Measurements from ENCODE around the gene AHSG. TPM values are rescaled to one million over a fixed set of nuclear protein-coding genes. Genes with fewer than 3 reads are reported as not detected.

AHSG gene
- total RNA-seq, 6 experiments from 2014 or later, result not detected

- Mint-ChIP-seq H3K9me3 (no peaks in the 10 kb centered on the region), H3K4me3 (no peak overlapping the region), H3K36me3 (ENCODE audit: low read depth) (no peaks in the 10 kb centered on the region), H3K4me1 (ENCODE audit: low read depth) (no peaks in the 10 kb centered on the region), H3K27me3 (ENCODE audit: insufficient read depth) (peaks cover 26% of the 10 kb centered on the region), H3K27ac (no peak overlapping the region)
- no peak for DNase-seq
- TF ChIP-seq CTCF (IDR thresholded peaks at IDR 0.05), result no peak
Observed at GRCh38 chr3:186663361-186664118, 50.7 kb downstream of the AHSG start.

GRCh38 chr3:186664119-186664495, 51.2 kb downstream of the AHSG start:
- TF ChIP-seq CTCF (IDR thresholded peaks at IDR 0.05), result no peak
- Mint-ChIP-seq H3K4me3 (no peak overlapping the region), H3K36me3 (ENCODE audit: low read depth) (no peaks in the 10 kb centered on the region), H3K9me3 (no peaks in the 10 kb centered on the region), H3K4me1 (ENCODE audit: low read depth) (no peaks in the 10 kb centered on the region), H3K27ac (no peak overlapping the region), H3K27me3 (ENCODE audit: insufficient read depth) (peaks cover 26% of the 10 kb centered on the region)
- DNase-seq, result no peak

GRCh38 chr3:186664506-186664905, 51.6 kb downstream of the AHSG start:
- no peak for DNase-seq
- H3K4me1 Mint-ChIP-seq (ENCODE audit: low read depth), result no peaks in the 10 kb centered on the region
- peaks cover 24% of the 10 kb centered on the region for H3K27me3 Mint-ChIP-seq (ENCODE audit: insufficient read depth)
- H3K36me3 Mint-ChIP-seq (ENCODE audit: low read depth), result no peaks in the 10 kb centered on the region
- no peak overlapping the region for H3K4me3 Mint-ChIP-seq
- TF ChIP-seq CTCF (IDR thresholded peaks at IDR 0.05), result no peak
- no peak overlapping the region for H3K27ac Mint-ChIP-seq
- no peaks in the 10 kb centered on the region for H3K9me3 Mint-ChIP-seq

GRCh38 chr3:186665625-186666188, 52.8 kb downstream of the AHSG start, which contains the start of gene HRG:
TSS of gene HRG (plus strand) at chr3:186666014. CDS start at chr3:186666032, 18 bp downstream.
- peaks cover 24% of the 10 kb centered on the region for H3K27me3 Mint-ChIP-seq (ENCODE audit: insufficient read depth)
- no peaks in the 10 kb centered on the region for H3K4me1 Mint-ChIP-seq (ENCODE audit: low read depth)
- no peak for TF ChIP-seq CTCF (IDR thresholded peaks at IDR 0.05)
- no peak within 1 kb of the TSS for H3K27ac Mint-ChIP-seq
- no peaks in the 10 kb centered on the region for H3K9me3 Mint-ChIP-seq
- DNase-seq, result no peak
- H3K4me3 Mint-ChIP-seq, result no peak within 1 kb of the TSS
- H3K36me3 Mint-ChIP-seq (ENCODE audit: low read depth), result no peaks in the 10 kb centered on the region

- DNase-seq, result no peak
- no peaks in the 10 kb centered on the region for H3K36me3 Mint-ChIP-seq (ENCODE audit: low read depth)
- no peaks in the 10 kb centered on the region for H3K9me3 Mint-ChIP-seq
- no peak for TF ChIP-seq CTCF (IDR thresholded peaks at IDR 0.05)
- no peaks in the 10 kb centered on the region for H3K4me1 Mint-ChIP-seq (ENCODE audit: low read depth)
- H3K4me3 Mint-ChIP-seq, result no peak overlapping the region
- H3K27ac Mint-ChIP-seq, result no peak overlapping the region
- peaks cover 27% of the 10 kb centered on the region for H3K27me3 Mint-ChIP-seq (ENCODE audit: insufficient read depth)
Observed at GRCh38 chr3:186668426-186668825, 55.6 kb downstream of the AHSG start.
